Glutamatergic neuron (in vitro differentiated cells): ENCODE results near the gene SMIM23. TPM values are rescaled to one million over a fixed set of nuclear protein-coding genes. Genes with fewer than 3 reads are reported as not detected.

Source experiments
- DNase-seq: peaks from one replicate; pipeline ENCODE4 v3.0.0; 2022
- H3K27ac Mint-ChIP-seq: one replicate; pipeline ENCODE4 v1.8.0; 2020; ENCODE audit warnings: mild to moderate bottlenecking, mixed read lengths, inconsistent platforms; ENCODE audit not compliant: unreplicated experiment
- H3K27me3 Mint-ChIP-seq: one replicate; pipeline ENCODE4 v1.8.0; 2020; ENCODE audit warnings: mild to moderate bottlenecking, moderate library complexity, mixed read lengths, inconsistent platforms; ENCODE audit not compliant: unreplicated experiment
- H3K36me3 Mint-ChIP-seq: one replicate; pipeline ENCODE4 v1.8.0; 2020; ENCODE audit warnings: mild to moderate bottlenecking, mixed read lengths, inconsistent platforms; ENCODE audit not compliant: unreplicated experiment
- H3K4me1 Mint-ChIP-seq: one replicate; pipeline ENCODE4 v1.8.0; 2020; ENCODE audit warnings: mild to moderate bottlenecking, low read depth, mixed read lengths, inconsistent platforms; ENCODE audit not compliant: unreplicated experiment
- H3K4me3 Mint-ChIP-seq: one replicate; pipeline ENCODE4 v1.8.0; 2020; ENCODE audit warnings: mild to moderate bottlenecking, mixed read lengths, inconsistent platforms; ENCODE audit not compliant: unreplicated experiment
- H3K9me3 Mint-ChIP-seq: one replicate; pipeline ENCODE4 v1.8.0; 2020; ENCODE audit warnings: mild to moderate bottlenecking, moderate library complexity, mixed read lengths, inconsistent platforms; ENCODE audit not compliant: unreplicated experiment
- CTCF ChIP-seq: fragments of 200-600 bp; sonication (generic); IDR thresholded peaks from one replicate; pipeline ENCODE4 v1.5.0; 2021; ENCODE audit not compliant: partially characterized antibody, unreplicated experiment
- total RNA-seq: library from RNA; stranded (reverse); fragmentation: NEBNext Ultra II Directional; extraction: Animal tissue kit (Norgen Biotek cat#: 25700); gene quantifications from one replicate; pipeline ENCODE4 v1.2.1, GENCODE V29; 2021; ENCODE audit not compliant: unreplicated experiment

The SMIM23 gene
- total RNA-seq, 1 donor from 2014 or later: not detected

DNA sequence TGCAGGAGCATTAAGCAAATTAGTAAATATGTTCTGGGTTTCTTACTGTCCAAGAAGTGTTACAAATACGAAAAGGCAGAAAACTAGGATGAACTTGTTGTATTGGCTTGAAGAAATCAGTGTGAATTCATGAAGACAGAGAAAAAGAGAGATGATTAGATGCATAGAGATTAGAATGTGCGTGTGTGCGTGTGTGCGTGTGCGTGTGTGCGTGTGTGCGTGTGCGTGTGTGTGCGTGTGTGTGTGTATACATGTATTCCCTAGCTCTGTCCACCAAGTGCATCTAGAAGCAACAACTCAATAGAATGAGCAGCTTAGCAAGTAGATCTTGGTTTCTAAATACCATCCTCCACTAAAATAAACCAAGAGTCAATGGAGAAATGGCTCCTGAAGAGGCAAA lies 41.5 kb downstream of the SMIM23 start:
- Mint-ChIP-seq H3K27ac (no peak overlapping the region), H3K4me1 (no peaks in the 10 kb centered on the region), H3K4me3 (no peak overlapping the region), H3K9me3 (no peaks in the 10 kb centered on the region), H3K36me3 (peaks cover 6% of the 10 kb centered on the region), H3K27me3 (peaks cover 2% of the 10 kb centered on the region)
- no peak for DNase-seq
- no peak for TF ChIP-seq CTCF

DNA sequence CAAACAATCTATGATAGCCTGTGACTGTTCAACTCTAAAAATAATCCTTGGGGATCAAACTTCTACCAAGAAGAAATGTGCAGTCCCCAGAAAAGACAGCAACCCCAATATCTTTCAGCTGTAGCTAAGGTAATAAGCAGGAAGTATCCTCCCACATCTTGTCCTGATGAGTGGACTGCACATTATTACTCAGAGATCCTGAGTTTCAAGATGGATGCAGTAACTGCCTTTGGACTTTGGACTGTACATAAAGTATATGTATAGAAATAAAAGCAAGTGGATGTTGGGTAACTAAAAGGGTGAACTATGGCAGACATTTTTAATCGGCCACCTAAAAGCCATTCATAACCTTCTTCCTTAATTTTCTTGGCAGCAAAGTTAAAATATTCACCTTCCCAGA lies 45.1 kb downstream of the SMIM23 start:
- no peak for TF ChIP-seq CTCF
- Mint-ChIP-seq H3K4me1 (no peaks in the 10 kb centered on the region), H3K27ac (no peak overlapping the region), H3K4me3 (no peak overlapping the region), H3K27me3 (peaks cover 4% of the 10 kb centered on the region), H3K9me3 (no peaks in the 10 kb centered on the region), H3K36me3 (peaks cover 16% of the 10 kb centered on the region)
- no peak for DNase-seq

GRCh38 chr5:171832775-171833174 lies 47.2 kb downstream of the SMIM23 start:
- Mint-ChIP-seq H3K27ac (no peak overlapping the region), H3K36me3 (peaks cover 10% of the 10 kb centered on the region), H3K27me3 (peaks cover 3% of the 10 kb centered on the region), H3K9me3 (no peaks in the 10 kb centered on the region), H3K4me1 (peaks cover 2% of the 10 kb centered on the region), H3K4me3 (no peak overlapping the region)
- DNase-seq: no peak
- no peak for TF ChIP-seq CTCF

DNA sequence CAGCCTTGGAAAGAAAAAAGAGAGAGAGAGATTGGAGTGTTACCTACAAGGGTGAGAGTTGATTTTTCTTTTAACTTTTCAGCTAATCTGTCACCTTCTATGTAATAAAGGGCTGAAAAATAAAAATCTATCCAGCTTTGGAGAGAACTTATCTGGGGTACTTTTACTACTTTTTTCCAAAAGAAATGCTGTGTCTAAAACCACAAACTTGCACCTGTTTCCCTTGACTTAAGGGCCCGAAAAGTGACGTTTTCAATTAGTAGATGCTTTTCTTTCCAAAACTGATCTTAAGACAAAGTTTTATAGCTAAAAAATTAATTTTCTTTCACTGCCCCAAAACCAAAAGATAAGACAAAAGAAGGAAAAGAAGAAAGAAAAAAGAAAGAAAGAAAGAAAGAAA lies 48.8 kb downstream of the SMIM23 start:
- Mint-ChIP-seq H3K4me3 (no peak overlapping the region), H3K27ac (no peak overlapping the region), H3K4me1 (peaks cover 2% of the 10 kb centered on the region), H3K27me3 (peaks cover 6% of the 10 kb centered on the region), H3K36me3 (peaks cover 10% of the 10 kb centered on the region), H3K9me3 (no peaks in the 10 kb centered on the region)
- TF ChIP-seq CTCF: no peak
- no peak for DNase-seq

- Mint-ChIP-seq H3K36me3 (peaks cover 10% of the 10 kb centered on the region), H3K4me1 (peaks cover 4% of the 10 kb centered on the region), H3K27ac (no peak overlapping the region), H3K9me3 (no peaks in the 10 kb centered on the region), H3K4me3 (no peak overlapping the region), H3K27me3 (peaks cover 6% of the 10 kb centered on the region)
- no peak for TF ChIP-seq CTCF
- DNase-seq: no peak
These were observed 49.4 kb downstream of the SMIM23 start for GRCh38 chr5:171835066-171835465.
